Neural cell (in vitro differentiated cells): ENCODE measurements around the gene PRKAG2. TPM values are rescaled to one million over a fixed set of nuclear protein-coding genes. Genes with fewer than 3 reads are reported as not detected.

Experiments used
- H2AFZ ChIP-seq: fragments of 200-600, 300-800 bp; sonication (generic), shearing (Covaris generic); 2 replicates; pipeline ENCODE4 v1.6.0; 2014; ENCODE audit warnings: low read depth, mild to moderate bottlenecking, antibody characterized with exemption, low read length, moderate library complexity
- H3F3A ChIP-seq: fragments of 200-600 bp; shearing (Covaris generic); 2 replicates; pipeline ENCODE4 v1.6.1; 2016; ENCODE audit warnings: mild to moderate bottlenecking, moderate library complexity, mixed read lengths, antibody characterized with exemption, low read length; ENCODE audit not compliant: insufficient read depth, poor library complexity, severe bottlenecking
- H3K27ac ChIP-seq: fragments of 200-600, 300-800 bp; sonication (generic), shearing (Covaris generic); 2 replicates; pipeline ENCODE4 v1.5.1; 2014; ENCODE audit warnings: mild to moderate bottlenecking, low read length, moderate library complexity
- H3K27me3 ChIP-seq: fragments of 300-800, 200-600 bp; sonication (generic), shearing (Covaris generic); 2 replicates; pipeline ENCODE4 v1.6.0; 2014; ENCODE audit warnings: mild to moderate bottlenecking, low read depth, low read length, moderate library complexity; ENCODE audit not compliant: insufficient read depth
- H3K36me3 ChIP-seq: fragments of 300-800, 200-600 bp; sonication (generic), shearing (Covaris generic); 2 replicates; pipeline ENCODE4 v1.5.1; 2014; ENCODE audit warnings: mild to moderate bottlenecking, antibody characterized with exemption, low read length, moderate library complexity; ENCODE audit not compliant: insufficient read depth
- H3K4me2 ChIP-seq: fragments of 300-800, 200-600 bp; sonication (generic), shearing (Covaris generic); 2 replicates; pipeline ENCODE4 v1.6.0; 2014; ENCODE audit warnings: mild to moderate bottlenecking, low read length
- H3K4me3 ChIP-seq: fragments of 300-800, 200-600 bp; sonication (generic), shearing (Covaris generic); 2 replicates; pipeline ENCODE4 v1.5.1; 2014; ENCODE audit warnings: mild to moderate bottlenecking, low read length, moderate library complexity
- H3K79me2 ChIP-seq: fragments of 200-600 bp; shearing (Covaris generic); replicated peaks from 2 replicates; pipeline ENCODE4 v1.6.0; 2014; ENCODE audit warnings: mild to moderate bottlenecking, low read length, moderate library complexity; ENCODE audit not compliant: insufficient read depth
- H3K9ac ChIP-seq: fragments of 300-800, 200-600 bp; sonication (generic), shearing (Covaris generic); 2 replicates; pipeline ENCODE4 v1.6.1; 2016; ENCODE audit warnings: mild to moderate bottlenecking, low read length, mixed read lengths
- H3K9me2 ChIP-seq: fragments of 200-600 bp; shearing (Covaris generic); 2 replicates; pipeline ENCODE4 v1.6.1; 2016; ENCODE audit warnings: mild to moderate bottlenecking, low read length, mixed read lengths; ENCODE audit not compliant: insufficient read depth
- H3K9me3 ChIP-seq: fragments of 200-600, 300-800 bp; sonication (generic), shearing (Covaris generic); 2 replicates; pipeline ENCODE4 v1.6.1; 2016; ENCODE audit warnings: mild to moderate bottlenecking, mixed run types, low read length, moderate library complexity, mixed read lengths
- H4K20me1 ChIP-seq: fragments of 200-600 bp; shearing (Covaris generic); 2 replicates; pipeline ENCODE4 v1.6.1; 2016; ENCODE audit warnings: mild to moderate bottlenecking, mixed run types; ENCODE audit not compliant: insufficient read depth
- CTCF ChIP-seq: fragments of 450-650 bp; IDR thresholded peaks from 2 replicates; pipeline ENCODE4 v1.5.1; 2014; ENCODE audit warnings: antibody characterized with exemption, mild to moderate bottlenecking, moderate library complexity; ENCODE audit not compliant: poor library complexity, severe bottlenecking
- EP300 ChIP-seq: fragments of 450-650 bp; conservative IDR thresholded peaks from 2 replicates; pipeline ENCODE4 v1.6.1; 2014; ENCODE audit warnings: antibody characterized with exemption, mild to moderate bottlenecking, moderate library complexity; ENCODE audit not compliant: poor library complexity, severe bottlenecking
- EZH2 ChIP-seq: fragments of 200-600, 300-800 bp; shearing (Covaris generic), sonication (generic); IDR thresholded peaks from 2 replicates; pipeline ENCODE4 v1.6.1; 2014; ENCODE audit warnings: antibody characterized with exemption, low read length, borderline replicate concordance, mild to moderate bottlenecking; ENCODE audit not compliant: insufficient read depth, poor library complexity, severe bottlenecking
- MXI1 ChIP-seq: fragments of 450-650 bp; conservative IDR thresholded peaks from 2 replicates; pipeline ENCODE4 v1.6.1; 2014; ENCODE audit warnings: antibody characterized with exemption, mild to moderate bottlenecking; ENCODE audit not compliant: poor library complexity, severe bottlenecking
- POLR2AphosphoS5 ChIP-seq: IDR thresholded peaks from 2 replicates; pipeline ENCODE4 v1.6.1; 2012
- RAD21 ChIP-seq: fragments of 450-650 bp; conservative IDR thresholded peaks from 2 replicates; pipeline ENCODE4 v1.6.1; 2014; ENCODE audit warnings: antibody characterized with exemption, mild to moderate bottlenecking, moderate library complexity
- REST ChIP-seq: IDR thresholded peaks from 2 replicates; pipeline ENCODE4 v1.6.1; 2012; ENCODE audit warnings: borderline replicate concordance
- SMC3 ChIP-seq: fragments of 450-650 bp; conservative IDR thresholded peaks from 2 replicates; pipeline ENCODE4 v1.6.1; 2014; ENCODE audit warnings: antibody characterized with exemption, mild to moderate bottlenecking, moderate library complexity; ENCODE audit not compliant: poor library complexity
- TAF1 ChIP-seq: IDR thresholded peaks from 2 replicates; pipeline ENCODE4 v1.6.1; 2012; ENCODE audit warnings: low read depth
- polyA plus RNA-seq: library from polyadenylated mRNA; depleted of rRNA; stranded (reverse); fragments of >200 nt; gene quantifications from 2 replicates; pipeline ENCODE4 v1.2.3, GENCODE V29; 2014

PRKAG2 gene
- polyA plus RNA-seq, 1 donor from 2014 or later = 22.9 TPM

- Histone ChIP-seq H3K9me3 (no peaks in the 10 kb centered on the region), H3K36me3 (no peaks in the 10 kb centered on the region), H4K20me1 (no peaks in the 10 kb centered on the region), H3K27me3 (peaks cover 17% of the 10 kb centered on the region), H3K27ac (no peak overlapping the region), H2AFZ (no peak overlapping the region), H3K9me2 (no peaks in the 10 kb centered on the region), H3K4me3 (no peak overlapping the region), H3F3A (no peaks in the 10 kb centered on the region), H3K9ac (no peak overlapping the region), H3K4me2 (no peak overlapping the region), H3K79me2 (no peaks in the 10 kb centered on the region)
- TF ChIP-seq TAF1 (no peak), POLR2AphosphoS5 (no peak), MXI1 (no peak), CTCF (no peak), EP300 (no peak), EZH2 (no peak), REST (no peak), RAD21 (no peak), SMC3 (no peak)
Measured at GRCh38 chr7:151882734-151883133, 5.8 kb upstream of the PRKAG2 start.

GRCh38 chr7:151880688-151881087 is 3.8 kb upstream of the PRKAG2 start:
- Histone ChIP-seq H3K36me3 (no peaks in the 10 kb centered on the region), H3K4me3 (no peak overlapping the region), H3K9ac (no peak overlapping the region), H3K27me3 (peaks cover 36% of the 10 kb centered on the region), H2AFZ (no peak overlapping the region), H4K20me1 (no peaks in the 10 kb centered on the region), H3K9me3 (no peaks in the 10 kb centered on the region), H3K79me2 (no peaks in the 10 kb centered on the region), H3K27ac (no peak overlapping the region), H3F3A (no peaks in the 10 kb centered on the region), H3K9me2 (no peaks in the 10 kb centered on the region), H3K4me2 (no peak overlapping the region)
- TF ChIP-seq REST = no peak
- no peak for TF ChIP-seq MXI1
- TF ChIP-seq EZH2 = no peak
- TF ChIP-seq CTCF = no peak
- no peak for TF ChIP-seq SMC3
- no peak for TF ChIP-seq TAF1
- no peak for TF ChIP-seq RAD21
- no peak for TF ChIP-seq POLR2AphosphoS5
- no peak for TF ChIP-seq EP300
